SW 1271 (cell line): Measurements from ENCODE around the gene PPOX.

Experiments
- DNase-seq, 2 experiments: peaks; one replicate each; lab custom pipeline; 2025; lab: John Stamatoyannopoulos, UW

The PPOX gene

DNA sequence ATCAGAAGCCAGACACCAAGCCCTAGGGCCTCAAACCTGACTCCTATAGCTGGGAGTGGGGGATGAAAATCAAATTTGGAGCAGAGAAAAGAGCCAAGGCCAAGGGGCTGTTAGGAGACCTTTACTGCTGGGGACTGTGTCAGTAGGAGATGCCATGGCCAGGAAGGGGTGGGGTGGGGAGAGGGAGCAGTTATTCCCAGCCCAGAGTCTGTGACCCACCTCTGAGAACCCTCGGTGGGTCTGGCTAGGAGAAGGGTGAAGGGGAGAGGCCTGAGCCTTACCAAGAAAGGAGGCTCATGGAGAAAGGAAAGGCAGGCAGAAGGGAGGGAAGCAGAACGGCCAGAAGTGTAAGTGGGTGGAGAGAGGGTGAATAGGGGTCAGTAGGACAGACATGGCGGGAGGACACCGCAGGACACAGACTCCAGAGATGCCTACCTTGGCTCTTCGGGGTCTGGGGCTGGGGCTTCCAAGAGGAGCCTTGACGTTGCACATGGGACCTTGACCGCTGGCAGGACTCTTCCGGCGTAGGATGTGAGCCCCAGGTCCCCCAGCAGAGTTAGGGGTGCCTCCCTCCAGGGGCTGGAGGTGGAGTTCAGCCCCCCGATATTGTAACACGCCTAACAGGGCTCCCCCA is 31.5 kb downstream of the PPOX start:
- DNase-seq: no peak

DNA sequence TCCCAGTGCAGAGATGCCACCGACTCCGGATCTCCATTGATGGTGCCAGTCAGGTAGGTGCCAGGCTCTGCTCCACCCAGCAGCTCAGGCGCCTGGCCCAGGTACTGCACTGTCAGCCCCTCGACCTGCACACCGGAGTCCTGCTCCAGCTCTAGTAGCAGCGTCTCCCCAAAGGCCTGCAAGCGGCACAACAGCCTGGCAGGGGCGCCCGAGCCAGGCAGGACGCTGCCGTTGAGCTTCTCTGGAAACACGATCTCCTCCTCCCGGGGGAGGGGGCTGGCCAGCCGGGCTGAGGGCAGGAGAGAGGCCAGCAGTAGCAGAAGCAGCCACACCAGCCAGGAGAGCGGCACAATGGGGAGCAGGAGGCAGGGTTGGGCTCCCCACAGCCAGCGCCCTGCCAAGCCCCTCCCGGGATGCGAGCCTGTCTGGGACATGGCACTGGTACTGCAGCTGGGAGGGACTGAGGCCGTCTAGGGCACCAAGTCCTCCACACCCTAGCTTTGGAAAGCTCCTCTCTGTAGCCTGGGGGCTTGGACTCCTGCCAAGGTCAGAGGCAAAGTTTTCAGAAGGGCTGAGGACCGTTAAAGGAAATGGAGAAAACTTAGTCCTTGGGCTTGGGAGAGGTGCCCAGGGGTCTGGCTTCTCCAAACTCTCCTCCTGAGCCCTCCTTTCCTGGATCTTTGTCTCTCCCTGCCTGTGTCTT is 32.1 kb downstream of the PPOX start:
- DNase-seq: no peak

DNA sequence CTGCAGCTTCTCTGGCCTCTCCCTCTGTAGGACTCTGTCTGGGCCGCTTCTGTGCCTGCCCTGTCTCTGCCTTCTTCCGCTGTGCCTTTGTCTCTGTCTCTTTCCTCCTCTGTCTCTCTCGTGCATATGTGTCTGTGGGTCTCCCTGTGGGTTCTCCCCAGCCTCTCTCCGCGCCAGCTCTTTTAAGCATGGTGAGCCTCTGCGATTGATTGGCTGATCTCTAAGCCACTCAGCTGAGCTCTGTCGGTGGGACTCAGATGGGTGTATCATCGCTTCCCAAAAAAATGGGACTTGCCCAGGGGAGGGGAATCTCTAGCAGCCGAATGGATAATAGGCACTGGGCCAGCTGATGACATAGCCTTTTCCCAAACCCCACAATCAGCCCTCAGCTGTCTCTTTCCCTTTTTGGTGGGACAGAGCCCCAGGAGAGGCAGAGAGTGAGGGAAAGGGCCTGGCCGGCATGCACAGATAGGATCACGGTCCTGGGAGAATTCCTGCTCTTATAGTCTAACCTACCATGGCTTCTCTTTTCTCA is 32.7 kb downstream of the PPOX start, which contains the start of gene ADAMTS4:
ADAMTS4 (minus strand) TSS at position 158 of the 535 bp plus-strand sequence. CDS start 427 bp downstream, outside the sequence.
- no peak for DNase-seq

DNA sequence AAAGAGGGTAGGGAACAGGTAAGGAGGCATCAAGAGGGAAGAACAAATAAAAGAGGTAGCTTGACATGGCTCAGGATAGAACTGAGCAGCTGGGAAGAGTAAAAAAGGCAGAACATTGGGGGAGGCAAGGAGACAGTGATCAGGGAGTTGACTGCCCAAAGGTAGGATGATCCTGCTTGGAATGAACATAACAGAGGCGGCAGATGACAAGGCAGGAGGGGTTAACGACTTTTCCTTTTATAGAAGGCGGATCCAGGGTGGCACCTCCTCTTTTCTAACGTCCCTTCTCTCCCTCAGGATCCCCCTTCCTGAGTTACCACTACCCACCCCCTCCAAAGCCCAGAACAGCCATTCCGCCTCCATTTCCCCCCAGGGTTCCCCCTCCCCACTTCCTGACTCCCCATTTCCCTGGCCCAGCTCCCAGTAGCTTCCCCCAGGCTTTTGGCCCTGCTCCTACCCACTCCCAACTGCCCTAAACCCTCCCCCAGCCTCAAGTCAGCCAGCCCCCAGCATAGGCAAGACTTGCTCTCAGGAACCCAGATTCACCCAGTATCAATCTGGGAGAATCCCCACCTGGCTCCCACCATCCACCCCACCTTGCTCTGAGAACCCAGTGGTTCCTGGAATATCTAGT is 33.4 kb downstream of the PPOX start:
- no peak for DNase-seq

DNA sequence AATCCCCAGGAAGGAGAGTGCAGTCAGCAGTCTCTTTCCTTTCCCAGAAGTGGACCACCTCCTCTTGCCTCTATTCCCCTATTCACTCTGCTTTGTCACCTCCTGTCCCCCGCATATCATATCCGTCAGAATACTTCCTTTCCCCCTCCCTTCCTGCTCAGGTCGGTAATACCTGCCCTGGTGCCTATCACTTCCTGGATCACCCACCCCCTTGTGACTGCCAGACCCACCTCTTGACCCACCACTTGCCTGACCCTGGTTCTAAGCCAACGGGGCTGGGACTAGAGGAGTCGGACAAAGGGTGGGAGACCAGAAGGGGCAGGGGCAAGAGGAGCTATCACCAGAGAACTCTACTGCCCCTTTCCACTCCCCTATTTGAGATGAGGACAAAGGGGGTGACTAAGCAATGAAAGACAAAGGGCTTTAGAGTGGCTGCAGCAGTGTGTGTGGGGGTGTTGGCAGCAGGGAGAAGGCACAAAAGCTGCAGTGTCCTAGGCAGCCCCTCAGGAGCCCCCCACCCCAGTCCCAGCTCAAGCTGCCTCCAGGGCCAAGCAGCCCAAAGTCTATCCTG is 34.3 kb downstream of the PPOX start:
- no peak for DNase-seq

DNA sequence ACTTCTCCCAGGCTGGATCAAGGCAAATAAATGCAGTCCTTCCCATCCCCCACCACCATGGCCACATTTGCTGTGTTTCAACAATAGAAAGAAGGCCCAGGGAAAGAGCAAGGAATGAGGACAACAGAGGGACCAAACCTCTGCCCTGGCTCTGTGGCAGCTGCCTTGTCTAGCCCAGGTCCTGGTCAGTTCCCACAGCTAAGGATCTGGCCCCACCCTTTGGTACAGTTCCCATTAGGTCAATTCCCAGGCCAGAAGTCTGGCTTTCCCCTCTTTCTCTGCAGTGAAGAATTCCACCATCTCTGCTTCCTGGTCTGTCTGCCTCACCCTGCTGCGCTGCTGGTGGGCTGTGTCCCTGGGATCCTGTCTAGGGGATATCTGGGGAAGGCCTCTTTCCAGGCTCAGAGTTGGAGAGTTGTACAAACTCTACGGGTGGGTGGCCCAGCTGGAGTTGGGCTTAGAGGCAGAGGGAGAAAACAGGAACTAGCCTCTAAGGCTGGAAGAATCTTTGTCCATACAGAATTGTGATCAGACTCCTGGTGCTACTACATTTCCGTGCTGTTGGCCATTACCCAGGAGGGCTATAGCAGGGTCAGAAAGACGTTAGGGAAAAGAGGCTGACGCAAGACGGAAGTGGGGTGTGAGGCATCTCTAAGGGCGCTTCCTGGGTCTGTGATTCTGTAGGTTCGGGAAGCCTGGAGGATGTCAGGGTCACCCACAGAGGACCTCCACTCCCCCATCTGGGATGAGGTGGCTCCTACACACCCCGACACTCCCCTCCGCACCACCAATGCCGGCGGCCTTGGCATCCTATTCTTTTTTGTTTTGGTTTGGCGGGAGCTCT is 35.0 kb downstream of the PPOX start:
- no peak for DNase-seq

DNA sequence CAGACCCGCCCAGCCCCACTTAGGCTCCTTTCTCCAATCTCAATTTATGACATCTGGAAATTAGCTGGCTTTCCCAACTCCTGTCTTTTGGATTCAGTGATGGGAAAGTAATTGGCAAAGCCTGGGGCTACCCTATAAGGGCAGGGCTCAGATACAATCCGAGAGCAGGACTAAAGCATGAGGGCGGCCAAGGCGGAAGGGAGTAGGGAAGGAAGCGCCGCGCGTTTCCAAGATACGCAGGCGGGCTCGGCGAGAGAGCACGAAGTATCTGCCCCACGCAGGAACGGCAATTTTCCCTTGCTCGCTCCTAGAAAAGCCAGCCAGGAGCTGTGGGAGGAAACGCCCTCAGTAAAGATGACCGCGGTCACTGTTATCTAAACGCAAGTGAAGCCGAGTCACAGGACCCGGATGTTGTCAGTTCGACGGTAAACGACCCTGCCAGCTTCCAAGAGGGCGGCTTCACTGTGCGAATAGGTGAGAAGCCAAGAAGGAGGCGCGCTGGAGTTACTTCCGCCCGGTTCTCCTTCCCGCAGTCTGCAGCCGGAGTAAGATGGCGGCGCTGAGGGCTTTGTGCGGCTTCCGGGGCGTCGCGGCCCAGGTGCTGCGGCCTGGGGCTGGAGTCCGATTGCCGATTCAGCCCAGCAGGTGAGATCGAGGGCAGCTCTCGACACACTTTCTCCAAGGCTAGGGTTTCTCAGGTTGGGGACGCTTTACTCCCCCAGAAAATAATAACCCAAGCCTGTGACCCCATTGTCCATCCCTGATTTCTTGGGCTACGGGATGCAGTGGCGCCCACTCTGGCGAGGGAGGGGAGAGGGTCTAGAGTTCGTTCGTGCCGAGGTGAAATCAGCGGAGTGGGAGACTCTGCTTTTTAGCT is 35.8 kb downstream of the PPOX start, which contains the start of gene NDUFS2:
NDUFS2 (plus strand) TSS at position 532 of the 877 bp plus-strand sequence; CDS start at position 551, 19 bp downstream.
- DNase-seq: peak; percentile 85 to 91

DNA sequence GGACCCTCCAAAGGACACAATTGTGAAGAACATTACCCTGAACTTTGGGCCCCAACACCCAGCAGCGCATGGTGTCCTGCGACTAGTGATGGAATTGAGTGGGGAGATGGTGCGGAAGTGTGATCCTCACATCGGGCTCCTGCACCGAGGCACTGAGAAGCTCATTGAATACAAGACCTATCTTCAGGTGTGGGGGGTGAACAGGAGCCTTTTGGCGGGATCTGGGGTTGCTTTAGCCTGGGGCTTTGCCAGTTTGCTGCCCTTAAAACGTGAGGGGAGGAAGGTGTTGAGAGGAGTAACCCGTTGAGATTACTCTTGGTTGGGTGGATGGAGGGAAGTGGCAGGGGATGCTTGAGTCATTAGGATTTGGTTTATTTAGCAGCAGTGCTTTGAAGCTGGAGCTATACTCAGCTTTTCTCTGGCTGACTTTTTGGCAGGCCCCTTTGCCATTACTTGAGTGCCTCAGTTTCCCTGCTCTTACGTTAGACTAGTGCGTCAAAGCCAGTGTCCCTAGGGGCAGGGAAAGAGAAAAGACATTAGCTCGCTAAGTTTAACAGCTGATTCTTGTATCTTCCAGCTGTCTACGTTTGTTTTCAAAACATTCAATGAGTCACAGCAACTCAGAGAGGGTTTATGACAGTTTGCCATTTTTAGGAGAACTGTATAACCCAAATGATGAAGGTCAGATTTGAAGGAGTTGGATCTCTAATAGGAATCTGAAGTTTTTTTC is 40.4 kb downstream of the PPOX start:
- DNase-seq: no peak

DNA sequence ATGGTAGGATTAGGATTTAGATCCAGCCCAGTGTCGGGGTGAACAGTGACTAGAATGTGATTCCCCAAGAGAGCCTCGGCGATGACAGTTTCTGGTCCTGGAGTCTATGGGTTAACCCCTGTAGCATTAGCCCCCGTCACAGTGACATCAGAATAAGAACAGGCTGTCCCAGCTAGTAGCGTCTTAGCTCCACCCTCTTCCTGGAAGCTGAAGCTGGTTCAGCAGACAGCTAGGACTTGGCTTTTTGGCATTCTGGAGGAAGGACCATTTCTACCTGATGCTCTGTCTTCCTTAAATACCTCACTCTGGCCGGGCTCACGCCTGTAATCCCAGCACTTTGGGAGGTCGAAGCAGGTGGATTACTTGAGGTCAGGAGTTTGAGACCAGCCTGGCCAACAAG is 40.9 kb downstream of the PPOX start:
- no peak for DNase-seq

DNA sequence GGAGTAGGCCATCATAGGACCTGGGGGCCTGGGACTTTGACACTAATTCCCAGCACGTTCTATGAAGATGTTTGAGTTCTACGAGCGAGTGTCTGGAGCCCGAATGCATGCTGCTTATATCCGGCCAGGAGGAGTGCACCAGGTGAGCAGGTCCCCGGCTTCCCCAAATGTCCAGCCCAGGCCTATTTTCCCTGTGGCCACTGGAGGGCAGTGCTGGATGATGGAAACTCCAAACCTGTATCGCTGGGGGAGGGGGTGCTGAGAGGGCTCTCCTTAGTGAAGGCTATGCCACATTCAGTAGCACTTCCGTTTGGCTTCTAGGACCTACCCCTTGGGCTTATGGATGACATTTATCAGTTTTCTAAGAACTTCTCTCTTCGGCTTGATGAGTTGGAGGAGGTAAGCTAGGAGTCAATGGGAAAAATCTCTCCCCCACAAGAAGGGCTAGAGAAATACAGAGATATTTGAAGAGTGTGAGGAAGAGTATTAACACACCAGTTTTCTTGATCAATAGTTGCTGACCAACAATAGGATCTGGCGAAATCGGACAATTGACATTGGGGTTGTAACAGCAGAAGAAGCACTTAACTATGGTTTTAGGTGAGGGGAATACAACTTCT is 43.7 kb downstream of the PPOX start:
- peak in 1 of 2 experiments; percentile 39 for DNase-seq

DNA sequence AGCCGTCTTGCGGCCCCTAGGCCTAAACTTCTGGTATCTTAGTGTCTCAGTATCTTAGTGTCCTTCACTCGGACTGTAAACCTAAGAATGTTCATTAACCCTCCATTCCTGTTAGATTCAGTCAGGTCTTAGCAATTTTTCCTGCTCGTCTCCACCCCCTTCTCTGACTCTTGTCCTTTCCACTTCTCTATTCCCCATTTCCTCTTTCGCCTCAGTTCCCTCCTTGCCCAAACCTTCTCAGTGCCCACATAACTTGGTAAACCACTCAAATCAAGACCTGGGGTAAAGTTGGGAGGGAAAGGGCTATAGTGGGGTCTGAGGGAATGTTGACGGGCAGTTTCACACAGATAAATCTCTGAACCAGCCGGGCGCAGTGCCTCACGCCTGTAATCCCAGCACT is 48.1 kb downstream of the PPOX start:
- DNase-seq: no peak

DNA sequence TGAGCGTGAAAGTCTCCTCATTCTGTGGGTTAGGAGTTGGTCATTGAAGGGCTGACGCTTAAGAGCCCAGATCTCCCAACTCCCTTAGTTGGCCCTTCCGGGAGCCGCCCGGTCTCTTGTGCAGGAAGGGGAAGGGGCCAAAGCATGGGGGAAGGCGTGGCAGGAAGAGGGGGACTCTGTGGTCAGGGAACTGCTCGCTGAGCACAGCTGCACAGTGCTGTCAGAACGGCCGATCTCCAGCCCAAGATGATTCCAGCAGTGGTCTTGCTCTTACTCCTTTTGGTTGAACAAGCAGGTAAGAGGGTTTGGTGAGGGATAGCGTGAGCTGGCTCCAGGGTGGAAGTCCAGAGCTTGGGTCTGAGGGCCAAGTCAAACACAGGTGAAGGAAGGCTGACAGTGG is 48.9 kb downstream of the PPOX start, which contains the start of gene FCER1G:
FCER1G (plus strand) TSS at position 220 of the 400 bp plus-strand sequence; CDS start at position 247, 27 bp downstream.
- DNase-seq: no peak

DNA sequence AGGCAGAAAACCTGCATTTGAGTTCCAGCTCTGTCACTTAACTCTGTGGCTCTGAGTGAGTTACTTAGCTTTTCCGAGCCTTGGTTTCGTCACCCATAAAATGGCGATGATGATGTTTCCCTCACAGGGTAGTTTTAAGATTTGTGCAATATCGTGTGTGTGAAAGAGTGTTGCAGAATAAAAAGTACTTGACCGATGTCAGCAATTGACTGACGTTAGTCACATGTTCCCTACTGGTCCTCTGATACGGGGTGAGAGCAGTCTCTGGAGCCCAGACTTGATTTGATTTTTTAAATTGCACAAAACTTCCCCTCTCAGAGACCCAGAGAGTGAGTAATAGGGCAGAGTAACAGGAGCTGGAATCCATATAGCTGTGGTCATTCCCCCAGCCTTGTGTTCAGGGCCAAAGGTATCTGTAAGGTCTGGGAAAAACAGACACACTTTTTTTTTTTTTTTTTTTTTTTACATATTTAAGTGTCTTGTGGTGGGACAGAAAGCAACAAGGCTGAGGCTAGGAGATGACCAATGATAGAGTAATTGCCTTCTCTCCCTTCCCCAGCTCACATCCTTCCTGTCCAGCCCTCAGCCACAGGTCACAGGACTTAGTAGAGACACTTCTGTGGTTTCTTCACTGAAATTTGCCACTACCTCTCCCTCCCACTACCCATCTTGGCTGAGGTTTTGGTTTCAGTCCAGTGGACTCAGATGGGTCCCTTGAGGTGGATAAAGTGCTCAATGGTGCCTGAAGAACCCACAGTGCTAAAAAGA is 50.9 kb downstream of the PPOX start:
- DNase-seq: no peak

DNA sequence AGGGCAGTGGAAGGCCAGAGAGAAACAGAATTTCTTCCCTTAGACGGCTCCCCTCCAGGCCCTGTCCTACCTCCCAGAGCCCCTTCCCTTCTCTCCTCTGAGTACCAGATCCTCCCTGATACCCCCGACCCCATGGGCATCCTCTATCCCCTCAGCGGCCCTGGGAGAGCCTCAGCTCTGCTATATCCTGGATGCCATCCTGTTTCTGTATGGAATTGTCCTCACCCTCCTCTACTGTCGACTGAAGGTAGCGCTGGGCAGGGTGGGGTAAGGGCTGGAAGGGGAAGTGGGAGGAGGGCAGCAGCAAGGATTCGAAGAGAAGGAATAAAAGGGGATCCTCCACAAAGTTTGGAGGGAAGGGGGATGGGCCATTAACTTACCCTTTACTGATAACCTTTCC is 51.6 kb downstream of the PPOX start:
- DNase-seq: no peak

DNA sequence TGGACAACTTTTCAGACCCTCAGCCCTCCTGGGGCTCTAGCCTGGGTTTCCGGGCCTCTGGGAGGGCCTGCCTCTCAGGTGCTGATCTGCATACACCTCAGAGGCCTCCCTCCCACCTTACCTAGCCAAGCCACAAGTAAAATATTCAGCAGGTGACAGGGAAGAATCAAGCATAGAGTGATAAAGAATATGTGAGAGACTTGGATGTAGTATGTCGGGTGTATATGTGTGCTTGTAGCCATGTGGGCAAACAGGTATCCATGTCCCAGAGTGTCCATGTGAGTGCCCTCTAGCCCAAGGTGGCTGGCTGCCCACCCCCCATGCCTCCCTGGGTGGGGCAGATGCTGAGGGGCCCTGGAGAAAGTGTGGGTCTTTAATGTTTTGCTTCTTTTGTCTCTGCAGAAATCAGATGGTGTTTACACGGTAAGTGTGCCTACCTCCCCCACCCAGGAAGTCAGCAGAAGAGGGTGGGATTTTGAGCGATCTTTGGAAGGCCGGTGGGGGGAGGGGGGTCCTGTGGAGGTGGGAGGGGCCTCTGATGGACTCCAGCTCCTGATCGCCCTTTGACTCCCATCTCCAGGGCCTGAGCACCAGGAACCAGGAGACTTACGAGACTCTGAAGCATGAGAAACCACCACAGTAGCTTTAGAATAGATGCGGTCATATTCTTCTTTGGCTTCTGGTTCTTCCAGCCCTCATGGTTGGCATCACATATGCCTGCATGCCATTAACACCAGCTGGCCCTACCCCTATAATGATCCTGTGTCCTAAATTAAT is 52.3 kb downstream of the PPOX start:
- DNase-seq: no peak

DNA sequence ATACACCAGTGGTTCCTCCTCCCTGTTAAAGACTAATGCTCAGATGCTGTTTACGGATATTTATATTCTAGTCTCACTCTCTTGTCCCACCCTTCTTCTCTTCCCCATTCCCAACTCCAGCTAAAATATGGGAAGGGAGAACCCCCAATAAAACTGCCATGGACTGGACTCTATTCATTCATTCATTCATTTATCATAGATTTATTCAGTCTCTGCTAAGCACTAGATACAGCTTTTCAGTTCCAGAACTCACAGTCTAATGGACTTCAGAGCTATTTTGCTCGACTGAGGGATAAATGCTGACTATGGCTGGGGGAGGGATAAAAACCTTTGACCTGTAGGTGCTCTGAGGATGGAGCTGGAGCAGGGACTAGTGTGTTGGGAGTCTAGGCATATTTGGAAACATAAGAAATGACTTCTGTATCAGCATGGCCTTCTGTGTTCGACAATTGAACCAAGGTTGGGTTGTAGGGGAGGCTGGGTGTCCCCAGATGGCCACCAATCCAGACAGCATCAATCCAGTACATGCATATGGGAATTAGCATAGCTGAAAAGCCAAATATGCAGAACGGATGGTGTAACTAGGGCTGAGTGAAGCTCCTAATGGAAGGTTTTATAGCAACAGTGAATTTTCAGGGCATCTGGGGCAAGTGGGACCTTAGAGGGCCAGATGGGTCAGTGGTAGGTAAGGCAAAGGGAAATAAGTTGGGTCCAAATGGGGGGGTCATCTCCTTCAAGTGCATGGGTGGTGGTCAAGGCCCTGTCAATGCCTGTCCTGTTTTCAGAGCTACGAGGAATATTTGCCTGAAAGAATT is 53.1 kb downstream of the PPOX start:
- no peak for DNase-seq

DNA sequence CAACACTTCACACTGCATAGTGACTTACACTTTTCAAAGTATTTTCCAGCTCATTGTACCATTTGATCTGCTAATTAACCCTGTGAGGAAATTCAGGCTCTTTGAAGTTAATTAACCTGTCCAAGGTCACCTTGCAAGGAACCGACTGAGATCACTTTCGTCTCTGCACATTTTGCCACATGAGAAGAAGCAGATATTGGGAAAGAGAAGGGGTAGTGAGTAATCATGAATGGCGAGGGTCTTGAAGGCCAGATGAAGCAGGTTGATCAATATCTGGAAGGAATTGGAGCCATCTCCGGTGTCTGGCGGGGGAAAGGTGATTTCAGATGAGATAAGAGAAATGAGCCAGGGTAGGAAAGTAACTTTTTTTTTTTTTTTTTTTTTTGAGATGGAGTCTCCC is 53.8 kb downstream of the PPOX start:
- DNase-seq: no peak
